ENCODE data around the gene BPIFB6. TPM values are rescaled to one million over a fixed set of nuclear protein-coding genes. Genes with fewer than 3 reads are reported as not detected.

The BPIFB6 gene
- total and polyA plus RNA-seq, 2 donors (not counting 3 experiments of a cell fraction or from before 2014, with no cell fraction given), result not detected

- TF ChIP-seq EZH2 (IDR thresholded peaks at IDR 0.05; ENCODE audit: borderline replicate concordance, low read depth, low read length, severe bottlenecking), result no peak
- no peak for TF ChIP-seq JUN (IDR thresholded peaks at IDR 0.05; ENCODE audit: borderline replicate concordance, insufficient read depth, insufficient read length, low read depth)
- no peak for TF ChIP-seq GATA2 (IDR thresholded peaks at IDR 0.05; ENCODE audit: insufficient read depth, insufficient read length, low read depth, low read length)
- no peak for TF ChIP-seq POLR2A (IDR thresholded peaks at IDR 0.05; ENCODE audit: low read depth, low read length)
- TF ChIP-seq, protein P1, sequence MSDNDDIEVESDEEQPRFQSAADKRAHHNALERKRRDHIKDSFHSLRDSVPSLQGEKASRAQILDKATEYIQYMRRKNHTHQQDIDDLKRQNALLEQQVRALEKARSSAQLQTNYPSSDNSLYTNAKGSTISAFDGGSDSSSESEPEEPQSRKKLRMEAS (IDR thresholded peaks at IDR 0.05; ENCODE audit: insufficient read depth, insufficient read length), result no peak
- TF ChIP-seq POLR2AphosphoS5 (IDR thresholded peaks at IDR 0.05; ENCODE audit: insufficient read depth, low read depth, low read length), result no peak
- no peak for TF ChIP-seq MYC (IDR thresholded peaks at IDR 0.05; ENCODE audit: low read depth, low read length)
- TF ChIP-seq CTCF (IDR thresholded peaks at IDR 0.05; ENCODE audit: extremely low read depth in 1 of 2, insufficient read depth in 1 of 2, low read depth in 1 of 2, low read length in 2 of 2), result no peak
- no peak for TF ChIP-seq FOS (IDR thresholded peaks at IDR 0.05; ENCODE audit: borderline replicate concordance, insufficient read depth, low read length)
- no peak overlapping the region for H3K4me3 ChIP-seq (replicated peaks in 1 of 3; ENCODE audit: insufficient read depth in 1 of 3, low read depth in 1 of 3, low read length in 3 of 3)
- DNase-seq (ENCODE audit: low read depth, low spot score) (no peak), FAIRE-seq (no peak)
- H2AFZ ChIP-seq (ENCODE audit: low read depth, low read length), result no peak overlapping the region
- H3K36me3 ChIP-seq (ENCODE audit: control insufficient read depth in 2 of 2, extremely low read depth in 1 of 2, insufficient read depth in 2 of 2, low read length in 2 of 2), result no peaks in the 10 kb centered on the region
- H3K9me1 ChIP-seq (replicated peaks; ENCODE audit: control insufficient read depth, extremely low read depth, insufficient read depth, low read length), result no peaks in the 10 kb centered on the region
- no peaks in the 10 kb centered on the region for H3K9me3 ChIP-seq (replicated peaks; ENCODE audit: control insufficient read depth, insufficient read depth, low read length)
- no peaks in the 10 kb centered on the region for H3K27me3 ChIP-seq (ENCODE audit: control insufficient read depth in 2 of 2, insufficient read depth in 2 of 2, low read length in 2 of 2)
- dilution Hi-C loops (cut with MboI; ENCODE audit: extremely low pct_ligation_motif_present, low sequenced_read_pairs) (no loop called here), intact Hi-C loops (cut with micrococcal nuclease) (no loop called here)
- H3K79me2 ChIP-seq (ENCODE audit: control insufficient read depth, insufficient read depth, low read length), result no peaks in the 10 kb centered on the region
- no peak overlapping the region for H3K27ac ChIP-seq (ENCODE audit: insufficient read depth, low read depth, low read length)
- ChIA-PET CTCF (interaction anchor here (0.7 to 1.0 kb wide), 2 partner anchors 11 to 20 kb away, joined by 3 to 4 read pairs; no protein-coding TSS in a partner anchor), POLR2A (no interaction called here)
- H3K9ac ChIP-seq (replicated peaks; ENCODE audit: extremely low read depth, insufficient read depth, low read length), result no peak overlapping the region
- H4K20me1 ChIP-seq (replicated peaks; ENCODE audit: control insufficient read depth, extremely low read depth, insufficient read depth, low read length), result no peaks in the 10 kb centered on the region
- no peak overlapping the region for H3K4me2 ChIP-seq (ENCODE audit: insufficient read depth, low read length)
- no TSS peak for BruUV-seq (replicated peaks)
- H3K4me1 ChIP-seq (ENCODE audit: control insufficient read depth, extremely low read depth, insufficient read depth, low read length), result no peaks in the 10 kb centered on the region
These were observed 13.1 kb upstream of the BPIFB6 start for GRCh38 chr20:33018169-33018931.

All from endothelial cell of umbilical vein (primary cell).